Activated B cell treated with CpG ODN at 0.5 μM for 24 hours (primary cell): ENCODE results near the gene MAMLD1. TPM values are rescaled to one million over a fixed set of nuclear protein-coding genes. Genes with fewer than 3 reads are reported as not detected.

Source experiments
- total RNA-seq: library from RNA; stranded (reverse); gene quantifications from 2 replicates; pipeline ENCODE4 v1.2.3, GENCODE V29; 2022

Gene MAMLD1
- total RNA-seq, 1 donor from 2014 or later: 1.2 TPM

Other genes with a start within 250 kb of the MAMLD1 start
- 22.0 and 24.4 TPM in 2 replicates for gene MTM1, start 205.3 kb downstream of the MAMLD1 start, total RNA-seq